Mesothelial cell of epicardium (in vitro differentiated cells): ENCODE data around the gene PCSK4. TPM values are rescaled to one million over a fixed set of nuclear protein-coding genes. Genes with fewer than 3 reads are reported as not detected.

ENCODE experiments used
- DNase-seq, 2 experiments: peaks; one replicate each; pipeline ENCODE4 v3.0.0; 2021; ENCODE audit warnings: low spot score in 2 of 2; ENCODE audit not compliant: unreplicated experiment in 2 of 2
- H3K27ac Mint-ChIP-seq: 2 replicates; pipeline ENCODE4 v1.8.0; 2021; ENCODE audit warnings: mixed read lengths
- H3K27me3 Mint-ChIP-seq: 2 replicates; pipeline ENCODE4 v1.8.0; 2021; ENCODE audit warnings: low read depth, mixed read lengths
- H3K36me3 Mint-ChIP-seq: 2 replicates; pipeline ENCODE4 v1.8.0; 2021; ENCODE audit warnings: mixed read lengths
- H3K4me1 Mint-ChIP-seq: 2 replicates; pipeline ENCODE4 v1.8.0; 2021; ENCODE audit warnings: mixed read lengths
- H3K4me3 Mint-ChIP-seq: 2 replicates; pipeline ENCODE4 v1.8.0; 2021; ENCODE audit warnings: mild to moderate bottlenecking, moderate library complexity, mixed read lengths
- H3K9me3 Mint-ChIP-seq: 2 replicates; pipeline ENCODE4 v1.8.0; 2021; ENCODE audit warnings: mixed read lengths
- total RNA-seq: library from RNA; stranded (reverse); gene quantifications from 3 replicates; pipeline ENCODE4 v1.2.1, GENCODE V29; 2021
- TF ChIP-seq, protein P1 (sequence below): fragments of 200-600 bp; sonication (generic); IDR thresholded peaks from one replicate; pipeline ENCODE4 v1.5.0; 2021; ENCODE audit warnings: antibody characterized with exemption; ENCODE audit not compliant: unreplicated experiment

PCSK4 gene
- total RNA-seq, 1 donor from 2014 or later: 22.6 TPM

DNA sequence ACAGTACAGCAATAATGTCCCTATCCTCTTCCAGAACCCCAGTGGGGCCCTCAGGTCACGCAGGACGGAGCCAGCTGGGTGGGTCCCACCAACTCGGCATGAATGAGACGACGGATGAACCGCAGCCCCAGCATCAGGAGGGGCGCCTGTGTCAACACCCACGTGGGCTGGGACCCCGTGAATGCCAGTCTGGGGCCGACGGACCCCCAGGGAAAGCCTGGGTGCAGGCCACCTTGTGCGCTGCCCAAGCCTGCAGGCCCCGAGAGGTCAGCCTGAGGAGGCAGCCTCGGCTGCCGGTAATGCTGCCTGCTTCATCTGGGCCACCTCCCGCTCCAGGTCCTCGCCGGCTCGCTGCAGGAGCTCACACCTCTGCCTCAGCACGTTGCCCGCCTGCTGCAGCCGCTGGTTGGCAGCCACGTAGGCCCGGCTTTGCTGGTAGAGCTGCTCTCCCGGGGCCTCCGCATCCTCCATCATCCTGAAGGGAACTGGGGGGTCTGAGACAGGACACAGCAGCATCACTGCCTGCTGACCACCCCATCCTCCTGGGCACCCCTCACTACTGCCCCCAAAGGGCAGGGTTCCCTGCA is 15.3 kb downstream of the PCSK4 start:
- H3K4me1 Mint-ChIP-seq: peaks cover 11% of the 10 kb centered on the region
- H3K36me3 Mint-ChIP-seq: no peaks in the 10 kb centered on the region
- DNase-seq: no peak
- H3K4me3 Mint-ChIP-seq: no peak overlapping the region
- no peaks in the 10 kb centered on the region for H3K9me3 Mint-ChIP-seq
- TF ChIP-seq, protein P1, sequence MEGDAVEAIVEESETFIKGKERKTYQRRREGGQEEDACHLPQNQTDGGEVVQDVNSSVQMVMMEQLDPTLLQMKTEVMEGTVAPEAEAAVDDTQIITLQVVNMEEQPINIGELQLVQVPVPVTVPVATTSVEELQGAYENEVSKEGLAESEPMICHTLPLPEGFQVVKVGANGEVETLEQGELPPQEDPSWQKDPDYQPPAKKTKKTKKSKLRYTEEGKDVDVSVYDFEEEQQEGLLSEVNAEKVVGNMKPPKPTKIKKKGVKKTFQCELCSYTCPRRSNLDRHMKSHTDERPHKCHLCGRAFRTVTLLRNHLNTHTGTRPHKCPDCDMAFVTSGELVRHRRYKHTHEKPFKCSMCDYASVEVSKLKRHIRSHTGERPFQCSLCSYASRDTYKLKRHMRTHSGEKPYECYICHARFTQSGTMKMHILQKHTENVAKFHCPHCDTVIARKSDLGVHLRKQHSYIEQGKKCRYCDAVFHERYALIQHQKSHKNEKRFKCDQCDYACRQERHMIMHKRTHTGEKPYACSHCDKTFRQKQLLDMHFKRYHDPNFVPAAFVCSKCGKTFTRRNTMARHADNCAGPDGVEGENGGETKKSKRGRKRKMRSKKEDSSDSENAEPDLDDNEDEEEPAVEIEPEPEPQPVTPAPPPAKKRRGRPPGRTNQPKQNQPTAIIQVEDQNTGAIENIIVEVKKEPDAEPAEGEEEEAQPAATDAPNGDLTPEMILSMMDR: no peak
- peaks cover 39% of the 10 kb centered on the region for H3K27me3 Mint-ChIP-seq
- H3K27ac Mint-ChIP-seq: no peak overlapping the region

DNA sequence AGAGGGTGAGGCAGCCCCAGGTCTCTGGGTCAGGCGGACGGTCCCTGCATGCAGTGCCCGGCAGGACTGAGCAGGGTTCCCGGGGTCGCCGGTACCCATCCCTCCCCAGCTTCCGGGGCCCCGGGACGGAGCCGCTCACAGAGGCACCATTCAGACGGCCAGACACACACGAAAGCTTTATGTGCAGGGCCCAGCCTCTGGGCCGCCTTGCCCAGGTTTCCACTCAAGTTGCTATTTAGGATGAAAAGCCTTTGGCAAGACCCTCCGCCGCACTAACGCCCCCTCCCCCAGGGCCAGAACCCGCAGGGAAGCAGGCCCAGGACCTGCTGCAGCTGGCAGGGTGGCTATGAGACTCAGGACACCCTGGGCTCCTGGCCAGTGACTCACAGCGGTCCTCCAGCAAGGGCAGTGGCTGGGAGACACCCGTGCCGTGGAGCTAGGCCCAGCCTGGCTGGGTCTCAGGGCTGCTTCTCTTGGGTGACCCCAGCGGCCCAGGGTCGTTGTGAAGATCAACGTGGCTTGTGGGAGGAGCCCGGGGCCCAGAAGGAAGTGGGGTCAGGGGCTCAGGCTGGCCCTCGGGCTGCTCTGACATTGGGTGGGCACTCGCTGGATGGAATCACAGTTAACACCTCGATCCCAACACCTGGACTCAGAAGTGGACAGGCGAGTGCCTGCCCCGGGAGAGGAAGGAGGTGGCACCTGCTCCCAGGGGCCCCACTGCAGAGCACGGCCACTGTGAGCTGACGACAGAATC is 16.0 kb downstream of the PCSK4 start:
- peaks cover 39% of the 10 kb centered on the region for H3K27me3 Mint-ChIP-seq
- no peaks in the 10 kb centered on the region for H3K9me3 Mint-ChIP-seq
- H3K36me3 Mint-ChIP-seq: no peaks in the 10 kb centered on the region
- H3K27ac Mint-ChIP-seq: no peak overlapping the region
- no peak overlapping the region for H3K4me3 Mint-ChIP-seq
- TF ChIP-seq, protein P1: no peak
- peaks cover 10% of the 10 kb centered on the region for H3K4me1 Mint-ChIP-seq
- DNase-seq: no peak

DNA sequence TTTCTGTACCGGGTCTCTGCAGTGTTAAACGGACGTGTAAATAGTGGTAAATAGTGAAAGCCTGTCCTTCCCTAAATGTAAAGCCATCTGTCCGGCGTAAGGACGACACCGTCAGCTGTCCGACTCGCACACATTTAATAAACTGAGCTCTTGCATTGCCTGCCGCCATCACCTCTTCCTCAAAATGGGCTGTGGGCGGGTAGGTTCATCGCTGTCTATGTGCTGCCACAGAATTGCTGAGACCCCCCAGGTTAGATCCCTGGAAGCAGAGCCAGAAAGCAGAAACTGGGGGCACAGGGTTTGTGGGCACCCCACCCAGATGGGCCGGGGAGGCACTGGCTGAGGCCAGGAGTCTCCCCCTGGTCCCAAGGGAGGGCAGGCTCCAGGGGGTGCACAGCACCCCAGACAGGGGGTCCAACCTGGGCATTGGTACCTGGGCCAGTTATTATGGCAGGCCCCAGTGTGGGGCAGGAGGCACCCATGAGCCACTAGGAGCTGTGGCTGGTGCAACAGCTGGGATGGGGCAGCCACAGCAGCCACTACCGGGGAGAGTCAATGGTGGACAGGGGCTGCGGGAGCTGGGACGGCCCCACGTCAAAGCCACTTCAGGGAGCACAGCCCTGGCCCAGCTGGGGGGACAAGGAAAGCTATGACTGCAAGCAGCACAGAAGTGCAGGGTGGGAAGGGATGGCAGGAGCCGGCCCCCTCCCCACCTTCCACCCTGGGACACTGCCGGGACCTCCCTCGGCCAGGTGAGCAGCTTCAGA is 16.9 kb downstream of the PCSK4 start:
- H3K27ac Mint-ChIP-seq: no peak overlapping the region

DNA sequence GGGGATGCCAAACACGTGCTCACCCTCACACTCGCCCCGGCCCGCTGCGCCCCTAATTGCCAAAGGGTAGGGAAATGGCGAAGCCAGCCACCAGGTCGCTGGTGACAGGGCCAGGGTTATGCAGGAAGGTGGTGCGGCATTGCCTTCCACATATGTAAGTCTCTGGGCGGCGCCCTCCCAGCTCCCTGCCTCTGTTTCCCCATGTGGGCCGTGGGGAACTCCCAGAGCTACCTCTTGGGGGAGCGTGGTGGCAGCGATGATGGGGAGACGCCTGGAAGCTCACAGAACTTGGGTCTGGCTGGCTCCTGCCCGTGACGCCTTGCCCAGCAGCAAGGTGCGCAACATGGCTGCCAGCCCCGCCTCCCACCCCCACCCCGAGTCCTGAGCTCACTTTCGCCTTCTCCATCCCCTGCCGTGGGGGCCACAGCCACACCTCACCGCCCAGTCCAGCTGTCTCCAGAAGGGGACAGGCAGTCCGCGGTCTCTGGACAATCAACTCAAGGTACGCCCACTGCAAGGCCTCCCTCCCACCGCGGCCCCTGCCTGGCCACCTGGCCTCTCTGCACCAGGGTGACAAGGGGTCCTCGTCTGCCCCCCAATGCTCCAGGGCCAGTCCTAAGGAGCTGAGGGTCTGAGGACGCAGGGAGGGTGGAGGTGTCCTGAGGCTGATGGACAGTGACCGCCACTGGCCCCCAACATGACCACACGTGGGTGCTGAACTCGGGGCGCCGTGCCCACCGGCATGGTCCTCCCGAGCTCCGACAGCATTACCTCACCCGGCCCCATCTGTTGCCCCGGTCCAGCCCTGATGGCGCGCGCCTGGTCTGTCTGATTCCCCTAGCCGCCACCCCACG is 17.7 kb downstream of the PCSK4 start:
- H3K4me3 Mint-ChIP-seq: no peak overlapping the region
- TF ChIP-seq, protein P1: no peak
- no peak overlapping the region for H3K27ac Mint-ChIP-seq
- peaks cover 45% of the 10 kb centered on the region for H3K27me3 Mint-ChIP-seq
- H3K36me3 Mint-ChIP-seq: no peaks in the 10 kb centered on the region
- H3K4me1 Mint-ChIP-seq: peaks cover 7% of the 10 kb centered on the region
- DNase-seq: no peak
- H3K9me3 Mint-ChIP-seq: no peaks in the 10 kb centered on the region

More for the DNA sequence above, 16.9 kb downstream of the PCSK4 start:
- Mint-ChIP-seq H3K36me3 (no peaks in the 10 kb centered on the region), H3K27me3 (peaks cover 44% of the 10 kb centered on the region), H3K4me1 (peaks cover 7% of the 10 kb centered on the region), H3K4me3 (no peak overlapping the region), H3K9me3 (no peaks in the 10 kb centered on the region)
- TF ChIP-seq, protein P1: no peak
- DNase-seq: no peak

DNA sequence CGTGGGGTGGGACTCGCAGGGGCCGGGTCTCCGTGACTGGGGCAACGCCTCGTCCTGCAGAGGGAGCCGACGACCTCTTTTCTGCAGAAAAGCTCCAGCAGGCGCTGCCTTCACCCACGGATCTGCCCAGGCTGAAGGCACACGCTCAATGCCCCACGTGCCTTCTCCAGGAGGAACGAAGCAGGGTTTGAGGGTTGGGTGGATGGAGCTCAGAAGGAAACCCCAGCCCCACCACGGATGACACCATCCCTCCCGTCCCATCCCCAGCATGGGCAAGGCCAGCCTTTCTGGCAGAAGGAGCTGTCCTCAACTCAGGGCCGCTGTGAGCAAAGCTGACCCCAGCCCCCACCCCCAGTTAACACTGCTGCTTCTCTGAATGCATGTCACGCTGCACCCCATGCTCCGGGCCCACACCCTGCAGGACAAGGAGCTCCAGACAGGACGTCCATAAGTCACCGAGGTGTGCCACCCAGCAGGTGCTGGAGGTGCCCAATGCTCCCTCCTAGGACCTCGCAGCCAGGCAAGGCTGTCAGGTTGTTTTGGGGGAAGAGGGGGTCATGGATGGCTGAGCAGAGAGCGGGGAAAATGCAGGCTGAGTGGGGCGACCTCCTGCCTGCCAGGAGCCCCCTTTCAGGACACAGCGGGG is 18.5 kb downstream of the PCSK4 start:
- TF ChIP-seq, protein P1: no peak
- Mint-ChIP-seq H3K4me1 (peaks cover 7% of the 10 kb centered on the region), H3K27me3 (peaks cover 49% of the 10 kb centered on the region), H3K36me3 (no peaks in the 10 kb centered on the region), H3K27ac (no peak overlapping the region), H3K9me3 (no peaks in the 10 kb centered on the region), H3K4me3 (no peak overlapping the region)
- DNase-seq: no peak
